GM11168 (cell line): ENCODE measurements around the gene NCAPH2.

ENCODE experiments used
- in situ Hi-C: fragments of 300-500 bp; cut with MboI; formaldehyde crosslinking; loops from one replicate; pipeline ENCODE4 v1.12.0; 2022; ENCODE audit warnings: low sequenced_read_pairs; ENCODE audit not compliant: unreplicated experiment

The NCAPH2 gene

GRCh38 chr22:50473855-50474671, 34.0 kb upstream of the NCAPH2 start:
- in situ Hi-C loops = no loop called here

- in situ Hi-C loops = no loop called here
These were observed 33.0 kb upstream of the NCAPH2 start, which contains the start of gene SBF1 for GRCh38 chr22:50474710-50475651. TSS of gene SBF1 (minus strand) at chr22:50475035. CDS start at chr22:50474840, 195 bp downstream.

- in situ Hi-C loops = no loop called here
These were observed 32.4 kb upstream of the NCAPH2 start for GRCh38 chr22:50475652-50476002.

- in situ Hi-C loops = no loop called here
These were observed 31.2 kb upstream of the NCAPH2 start for GRCh38 chr22:50476868-50477267.

- in situ Hi-C loops = no loop called here
These were observed 30.1 kb upstream of the NCAPH2 start for GRCh38 chr22:50477923-50478322.

- in situ Hi-C loops = no loop called here
These were observed 28.3 kb upstream of the NCAPH2 start for GRCh38 chr22:50479721-50480120.

- in situ Hi-C loops = no loop called here
These were observed 27.0 kb upstream of the NCAPH2 start for GRCh38 chr22:50481045-50481439.

DNA sequence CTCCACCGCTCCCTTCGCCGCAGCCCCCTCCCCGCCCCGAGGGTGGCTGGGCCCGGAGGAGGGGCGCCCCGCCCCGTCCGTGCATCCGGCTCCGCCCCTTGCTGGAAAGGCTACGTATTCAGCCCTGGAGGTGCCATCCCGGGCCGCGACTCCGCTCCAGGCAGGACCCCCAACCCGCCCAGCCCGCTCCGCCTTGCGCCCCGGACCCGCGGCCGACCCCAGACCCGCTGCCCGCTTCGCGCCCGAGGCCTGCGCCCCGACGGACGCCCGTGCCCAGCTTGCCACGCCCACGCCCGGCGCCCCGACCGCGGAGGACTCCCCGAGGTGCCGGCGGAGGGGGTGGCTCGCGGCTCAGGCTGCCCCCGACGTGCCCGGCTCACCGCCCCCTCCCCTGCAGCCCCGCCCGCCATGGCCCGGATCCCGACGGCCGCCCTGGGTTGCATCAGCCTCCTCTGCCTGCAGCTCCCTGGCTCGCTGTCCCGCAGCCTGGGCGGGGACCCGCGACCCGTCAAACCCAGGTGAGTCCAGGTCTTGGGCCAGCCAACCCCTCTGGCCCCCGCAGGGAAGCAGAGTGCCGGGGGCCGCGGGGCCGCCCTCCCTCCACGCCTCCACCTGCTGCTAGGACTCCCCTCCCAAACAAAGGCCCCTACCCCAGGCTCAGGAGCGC, 26.5 kb upstream of the NCAPH2 start, which contains the start of gene ADM2:
Gene ADM2 (plus strand): TSS at position 104 of the 667 bp plus-strand sequence. CDS start 305 bp downstream, at position 409.
- in situ Hi-C loops = no loop called here

GRCh38 chr22:50482107-50483074, 25.6 kb upstream of the NCAPH2 start:
- in situ Hi-C loops = no loop called here

- in situ Hi-C loops = no loop called here
These were observed 24.9 kb upstream of the NCAPH2 start for GRCh38 chr22:50483106-50483505.

- in situ Hi-C loops = no loop called here
These were observed 24.5 kb upstream of the NCAPH2 start for GRCh38 chr22:50483556-50483955.

- in situ Hi-C loops = no loop called here
These were observed 23.8 kb upstream of the NCAPH2 start for GRCh38 chr22:50483977-50484853.

DNA sequence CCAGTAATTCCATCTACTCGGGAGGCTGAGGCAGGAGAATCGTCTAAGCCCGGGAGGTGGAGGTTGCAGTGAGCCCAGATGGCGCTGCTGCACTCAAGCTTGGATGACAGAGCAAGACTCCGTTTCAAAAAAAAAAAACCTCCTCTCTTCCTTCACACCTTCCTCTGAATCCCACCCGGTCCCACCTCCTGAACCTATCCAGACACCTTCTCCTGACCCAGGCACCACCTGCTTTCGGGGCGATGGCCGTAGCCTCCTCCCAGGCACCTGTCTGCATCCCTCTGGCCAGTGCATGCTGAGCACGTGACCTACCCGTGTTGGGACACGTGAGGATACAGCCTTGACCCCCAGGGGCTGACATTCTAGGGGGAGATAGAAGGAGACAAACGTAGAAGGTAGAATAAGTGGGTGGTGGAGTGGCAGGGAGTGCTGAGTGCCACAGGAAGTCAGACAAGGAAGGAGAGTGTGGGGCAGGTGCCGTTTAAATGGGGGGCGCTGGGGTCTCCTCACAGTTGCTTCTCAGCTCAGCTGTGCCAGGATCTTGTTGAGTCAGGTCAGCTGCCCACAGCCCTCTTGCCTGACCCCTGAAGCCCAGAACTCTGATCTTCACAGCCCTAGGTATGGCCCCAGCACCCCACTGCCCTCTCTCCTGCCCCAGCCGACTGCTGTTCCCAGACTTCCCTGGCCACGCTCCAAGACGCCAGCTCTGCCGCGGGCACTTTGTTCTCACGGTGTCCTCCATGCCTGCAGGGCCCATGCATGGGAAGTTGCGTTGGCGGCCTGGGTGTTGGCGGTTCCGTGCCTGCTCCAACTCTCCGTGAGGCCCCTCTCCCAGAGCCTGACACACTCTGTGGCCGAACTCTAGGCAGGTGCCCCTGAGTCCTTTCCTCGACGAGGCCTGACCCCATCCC, 22.5 kb upstream of the NCAPH2 start:
- in situ Hi-C loops = no loop called here

DNA sequence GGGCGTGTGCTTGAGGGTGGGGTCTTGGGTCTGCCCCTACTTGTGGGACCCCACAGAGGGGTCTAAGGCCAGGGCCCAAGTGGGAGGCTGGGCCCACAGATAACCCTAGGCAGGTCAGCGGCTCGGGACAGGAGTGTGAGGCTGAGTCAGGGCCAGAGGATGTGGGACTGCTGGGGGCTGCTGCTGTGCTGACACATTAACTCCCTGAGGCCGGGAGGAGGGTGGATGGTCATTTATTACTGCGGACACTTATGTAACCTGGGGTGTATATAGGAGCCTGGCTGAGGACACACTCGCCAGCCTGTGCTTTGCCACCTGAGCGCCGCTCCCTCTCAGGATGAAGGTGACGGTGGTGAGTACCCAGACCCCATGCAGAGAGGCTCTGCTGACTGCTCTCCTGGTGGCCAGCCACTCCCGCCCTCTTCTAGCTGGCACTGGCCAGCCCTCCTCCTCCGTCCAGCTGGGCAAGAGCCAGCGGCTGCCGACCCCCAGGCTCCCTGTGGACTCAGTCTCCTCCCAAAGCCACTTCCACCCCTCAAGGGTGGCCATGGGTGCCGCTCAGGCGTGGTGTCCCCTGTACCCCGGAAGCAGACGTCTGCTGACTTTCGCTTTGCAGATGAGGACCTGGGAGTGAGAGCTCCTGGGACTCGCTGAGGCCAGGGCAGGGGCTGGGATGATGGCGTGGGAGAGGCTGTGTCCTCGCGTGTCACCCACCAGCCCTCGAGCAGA, 21.3 kb upstream of the NCAPH2 start, which contains the start of gene MIOX:
Gene MIOX (plus strand): TSS at position 299 of the 729 bp plus-strand sequence. CDS start 39 bp downstream, at position 338.
- in situ Hi-C loops = no loop called here

DNA sequence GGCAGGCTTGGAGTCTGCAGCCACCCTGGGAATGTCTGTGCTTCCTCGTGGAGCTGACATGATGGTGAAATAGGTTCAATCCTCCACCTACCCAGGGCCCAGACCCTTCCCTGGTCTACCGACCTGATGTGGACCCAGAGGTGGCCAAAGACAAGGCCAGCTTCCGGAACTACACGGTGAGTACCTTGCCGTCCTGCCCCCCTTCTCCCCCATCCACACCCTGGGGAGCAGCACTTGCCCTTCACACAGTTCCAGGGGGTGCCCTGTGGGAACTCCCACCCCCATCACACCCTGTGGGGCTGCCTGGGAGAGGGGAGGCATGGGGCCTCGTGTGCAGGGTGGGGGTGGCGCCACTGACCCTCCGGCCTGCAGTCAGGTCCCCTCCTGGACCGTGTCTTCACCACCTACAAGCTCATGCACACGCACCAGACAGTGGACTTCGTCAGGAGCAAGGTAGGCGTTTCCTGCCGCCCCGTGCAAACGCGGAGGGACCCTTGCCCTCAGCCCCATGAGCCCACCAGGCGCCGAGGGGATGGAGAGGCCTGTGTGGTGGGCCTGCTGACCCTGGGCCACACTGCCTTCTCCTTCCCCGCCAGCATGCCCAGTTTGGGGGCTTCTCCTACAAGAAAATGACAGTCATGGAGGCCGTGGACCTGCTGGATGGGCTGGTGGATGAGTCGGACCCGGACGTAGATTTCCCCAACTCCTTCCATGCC, 20.6 kb upstream of the NCAPH2 start:
- in situ Hi-C loops = no loop called here
